ENCODE results near the gene SLCO3A1.

The SLCO3A1 gene

DNA sequence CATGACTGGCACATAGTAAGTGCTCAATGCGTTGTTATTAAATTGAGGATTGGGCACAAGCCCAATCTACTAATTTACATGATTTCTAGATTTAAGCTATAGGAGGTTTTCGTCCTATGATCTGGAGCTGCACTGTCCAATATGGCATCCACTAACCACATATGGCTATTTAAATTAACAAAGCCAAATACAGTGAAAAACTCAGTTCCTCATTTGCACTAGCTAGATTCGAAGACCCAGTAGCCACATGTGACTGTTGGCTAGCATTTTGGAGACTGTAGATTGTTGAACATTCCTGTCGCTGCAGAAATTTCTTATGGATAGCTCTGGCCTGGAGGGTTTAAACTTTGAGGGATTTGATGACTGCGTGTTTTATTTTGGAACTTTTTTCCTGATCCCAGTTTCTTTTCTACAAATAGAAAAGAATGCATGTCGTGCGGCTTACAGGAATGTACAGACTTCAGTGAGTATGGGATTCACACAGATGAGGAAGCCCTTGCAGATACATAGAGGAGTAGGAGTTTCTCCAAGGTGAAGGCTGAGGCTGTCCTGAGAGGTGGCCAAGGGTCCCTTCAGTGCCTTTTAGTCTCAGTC is 82.8 kb downstream of the SLCO3A1 start:
- TF ChIP-seq GABPA (IDR thresholded peaks at IDR 0.05; ENCODE audit: low read depth) (no peak), SPI1 (IDR thresholded peaks at IDR 0.05; ENCODE audit: borderline replicate concordance, low read depth) (peak; percentile 82), POLR2AphosphoS5 (IDR thresholded peaks at IDR 0.05; ENCODE audit: low read depth) (no peak)
- TF ChIP-seq, protein P1, sequence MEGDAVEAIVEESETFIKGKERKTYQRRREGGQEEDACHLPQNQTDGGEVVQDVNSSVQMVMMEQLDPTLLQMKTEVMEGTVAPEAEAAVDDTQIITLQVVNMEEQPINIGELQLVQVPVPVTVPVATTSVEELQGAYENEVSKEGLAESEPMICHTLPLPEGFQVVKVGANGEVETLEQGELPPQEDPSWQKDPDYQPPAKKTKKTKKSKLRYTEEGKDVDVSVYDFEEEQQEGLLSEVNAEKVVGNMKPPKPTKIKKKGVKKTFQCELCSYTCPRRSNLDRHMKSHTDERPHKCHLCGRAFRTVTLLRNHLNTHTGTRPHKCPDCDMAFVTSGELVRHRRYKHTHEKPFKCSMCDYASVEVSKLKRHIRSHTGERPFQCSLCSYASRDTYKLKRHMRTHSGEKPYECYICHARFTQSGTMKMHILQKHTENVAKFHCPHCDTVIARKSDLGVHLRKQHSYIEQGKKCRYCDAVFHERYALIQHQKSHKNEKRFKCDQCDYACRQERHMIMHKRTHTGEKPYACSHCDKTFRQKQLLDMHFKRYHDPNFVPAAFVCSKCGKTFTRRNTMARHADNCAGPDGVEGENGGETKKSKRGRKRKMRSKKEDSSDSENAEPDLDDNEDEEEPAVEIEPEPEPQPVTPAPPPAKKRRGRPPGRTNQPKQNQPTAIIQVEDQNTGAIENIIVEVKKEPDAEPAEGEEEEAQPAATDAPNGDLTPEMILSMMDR (IDR thresholded peaks at IDR 0.05; ENCODE audit: insufficient read depth, low read length): no peak
- TF ChIP-seq, protein P2, sequence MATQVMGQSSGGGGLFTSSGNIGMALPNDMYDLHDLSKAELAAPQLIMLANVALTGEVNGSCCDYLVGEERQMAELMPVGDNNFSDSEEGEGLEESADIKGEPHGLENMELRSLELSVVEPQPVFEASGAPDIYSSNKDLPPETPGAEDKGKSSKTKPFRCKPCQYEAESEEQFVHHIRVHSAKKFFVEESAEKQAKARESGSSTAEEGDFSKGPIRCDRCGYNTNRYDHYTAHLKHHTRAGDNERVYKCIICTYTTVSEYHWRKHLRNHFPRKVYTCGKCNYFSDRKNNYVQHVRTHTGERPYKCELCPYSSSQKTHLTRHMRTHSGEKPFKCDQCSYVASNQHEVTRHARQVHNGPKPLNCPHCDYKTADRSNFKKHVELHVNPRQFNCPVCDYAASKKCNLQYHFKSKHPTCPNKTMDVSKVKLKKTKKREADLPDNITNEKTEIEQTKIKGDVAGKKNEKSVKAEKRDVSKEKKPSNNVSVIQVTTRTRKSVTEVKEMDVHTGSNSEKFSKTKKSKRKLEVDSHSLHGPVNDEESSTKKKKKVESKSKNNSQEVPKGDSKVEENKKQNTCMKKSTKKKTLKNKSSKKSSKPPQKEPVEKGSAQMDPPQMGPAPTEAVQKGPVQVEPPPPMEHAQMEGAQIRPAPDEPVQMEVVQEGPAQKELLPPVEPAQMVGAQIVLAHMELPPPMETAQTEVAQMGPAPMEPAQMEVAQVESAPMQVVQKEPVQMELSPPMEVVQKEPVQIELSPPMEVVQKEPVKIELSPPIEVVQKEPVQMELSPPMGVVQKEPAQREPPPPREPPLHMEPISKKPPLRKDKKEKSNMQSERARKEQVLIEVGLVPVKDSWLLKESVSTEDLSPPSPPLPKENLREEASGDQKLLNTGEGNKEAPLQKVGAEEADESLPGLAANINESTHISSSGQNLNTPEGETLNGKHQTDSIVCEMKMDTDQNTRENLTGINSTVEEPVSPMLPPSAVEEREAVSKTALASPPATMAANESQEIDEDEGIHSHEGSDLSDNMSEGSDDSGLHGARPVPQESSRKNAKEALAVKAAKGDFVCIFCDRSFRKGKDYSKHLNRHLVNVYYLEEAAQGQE (IDR thresholded peaks at IDR 0.05; ENCODE audit: insufficient replicate concordance, low read depth): no peak
- H3K27ac ChIP-seq (replicated peaks): no peak overlapping the region
- no peak for DNase-seq (ENCODE audit: low read depth in 1 of 2, low spot score in 1 of 2)

DNA sequence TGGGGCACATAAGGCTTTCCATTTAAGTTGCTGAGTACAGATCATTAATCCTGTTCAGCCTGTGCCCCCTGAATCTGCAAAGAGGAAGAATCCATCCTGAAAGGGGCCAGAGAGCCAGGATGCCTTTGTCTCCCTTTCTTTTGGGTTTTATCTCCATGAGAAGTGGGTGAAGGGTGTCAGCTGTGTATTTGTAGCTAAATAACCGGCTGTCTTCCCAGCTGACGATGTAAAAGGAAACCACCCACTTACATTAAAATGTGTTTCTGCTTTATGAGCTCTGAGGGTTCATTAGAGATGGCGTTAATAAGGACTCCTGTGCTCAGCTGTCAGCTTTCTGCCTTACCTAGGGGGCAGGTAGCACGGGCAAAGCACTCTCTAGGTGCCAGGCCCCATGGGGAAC is 83.4 kb downstream of the SLCO3A1 start:
- Histone ChIP-seq H3K27me3 (ENCODE audit: insufficient read depth, poor library complexity, severe bottlenecking) (no peaks in the 10 kb centered on the region), H3K4me3 (replicated peaks; ENCODE audit: insufficient read depth, low read length) (no peak overlapping the region), H3K27ac (replicated peaks) (no peak overlapping the region)
- DNase-seq (ENCODE audit: low read depth in 1 of 2, low spot score in 1 of 2): no peak
- no peak for TF ChIP-seq GABPA (IDR thresholded peaks at IDR 0.05; ENCODE audit: low read depth)
- TF ChIP-seq, protein P1 (IDR thresholded peaks at IDR 0.05; ENCODE audit: insufficient read depth, low read length): no peak
- no peak for TF ChIP-seq POLR2AphosphoS5 (IDR thresholded peaks at IDR 0.05; ENCODE audit: low read depth)
- TF ChIP-seq, protein P2 (IDR thresholded peaks at IDR 0.05; ENCODE audit: insufficient replicate concordance, low read depth): no peak
- TF ChIP-seq SPI1 (IDR thresholded peaks at IDR 0.05; ENCODE audit: borderline replicate concordance, low read depth): no peak

More for the DNA sequence above, 82.8 kb downstream of the SLCO3A1 start:
- no peaks in the 10 kb centered on the region for H3K27me3 ChIP-seq (ENCODE audit: insufficient read depth, poor library complexity, severe bottlenecking)
- no peak overlapping the region for H3K4me3 ChIP-seq (replicated peaks; ENCODE audit: insufficient read depth, low read length)

DNA sequence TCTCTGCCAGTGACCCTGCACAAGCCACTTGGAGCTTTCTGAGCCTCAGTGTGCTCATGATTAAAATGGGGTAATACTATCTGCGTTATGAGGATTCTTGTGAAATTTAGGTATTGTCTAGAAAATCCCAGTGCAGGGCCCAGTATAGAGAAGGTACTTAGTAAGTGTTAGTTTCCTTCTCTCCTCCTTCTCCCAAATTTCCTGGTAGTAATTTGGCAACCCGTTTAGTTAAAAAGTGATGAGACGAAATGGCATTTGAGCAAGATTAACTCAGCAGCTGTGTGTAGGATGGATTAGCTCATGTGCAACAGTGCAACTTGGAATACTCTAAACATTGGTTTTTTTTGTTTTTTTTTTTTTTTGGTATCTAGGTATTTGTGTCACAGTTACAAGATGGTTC is 84.6 kb downstream of the SLCO3A1 start:
- H3K27ac ChIP-seq (replicated peaks): no peak overlapping the region
- no peak for DNase-seq (ENCODE audit: low read depth in 1 of 2, low spot score in 1 of 2)
- H3K4me3 ChIP-seq (replicated peaks; ENCODE audit: insufficient read depth, low read length): no peak overlapping the region
- no peaks in the 10 kb centered on the region for H3K27me3 ChIP-seq (ENCODE audit: insufficient read depth, poor library complexity, severe bottlenecking)
- TF ChIP-seq, protein P1 (IDR thresholded peaks at IDR 0.05; ENCODE audit: insufficient read depth, low read length): no peak
- no peak for TF ChIP-seq POLR2AphosphoS5 (IDR thresholded peaks at IDR 0.05; ENCODE audit: low read depth)
- no peak for TF ChIP-seq GABPA (IDR thresholded peaks at IDR 0.05; ENCODE audit: low read depth)
- TF ChIP-seq SPI1 (IDR thresholded peaks at IDR 0.05; ENCODE audit: borderline replicate concordance, low read depth): no peak
- TF ChIP-seq, protein P2 (IDR thresholded peaks at IDR 0.05; ENCODE audit: insufficient replicate concordance, low read depth): no peak

All from HL-60 (cell line).